HG03196 (cell line): Measurements from ENCODE around the gene KCNJ1.

Source experiments
- ATAC-seq: cut with Tn5 transposase; IDR thresholded peaks from one replicate; pipeline ENCODE4 v1.9.1; 2021; ENCODE audit not compliant: unreplicated experiment

Gene KCNJ1

DNA sequence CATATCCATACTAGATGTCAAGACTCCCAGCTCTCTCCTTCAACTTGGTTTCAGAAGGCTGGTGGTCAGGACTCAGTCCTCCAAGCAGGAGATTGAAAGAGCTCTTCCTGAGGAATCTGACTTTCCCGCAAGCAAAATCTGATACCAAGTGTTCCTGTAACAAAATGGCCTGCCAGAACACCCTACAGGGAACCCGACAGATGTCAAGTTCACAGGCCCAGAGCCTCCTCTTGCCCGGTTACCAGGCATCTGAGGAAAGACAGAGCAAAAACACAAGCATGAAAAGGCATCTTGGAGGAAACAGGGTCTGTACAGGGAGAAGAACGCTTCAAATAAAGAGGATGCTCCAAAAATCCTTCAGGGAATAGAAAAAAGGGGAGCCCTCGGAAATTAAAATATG is 15.4 kb upstream of the KCNJ1 start:
- no peak for ATAC-seq

DNA sequence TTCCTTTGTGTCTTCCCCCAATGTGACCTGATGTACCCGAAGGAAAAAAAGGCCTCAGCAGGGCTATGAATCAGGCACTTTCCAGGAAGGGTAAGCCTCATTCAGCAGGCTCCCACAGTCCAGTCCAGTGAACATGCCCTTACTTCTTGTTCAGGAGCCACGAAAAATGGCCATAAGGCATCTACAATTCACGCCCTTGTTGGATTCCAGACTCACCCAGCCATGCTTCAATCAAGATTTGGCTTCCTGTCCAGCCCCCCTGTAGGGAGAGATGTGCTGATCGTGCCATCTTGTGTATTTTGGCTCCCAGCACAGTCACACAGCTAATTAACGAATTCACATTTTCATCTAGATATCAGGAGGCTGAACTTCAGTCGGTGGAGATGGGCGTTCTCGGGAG is 14.1 kb upstream of the KCNJ1 start:
- no peak for ATAC-seq

DNA sequence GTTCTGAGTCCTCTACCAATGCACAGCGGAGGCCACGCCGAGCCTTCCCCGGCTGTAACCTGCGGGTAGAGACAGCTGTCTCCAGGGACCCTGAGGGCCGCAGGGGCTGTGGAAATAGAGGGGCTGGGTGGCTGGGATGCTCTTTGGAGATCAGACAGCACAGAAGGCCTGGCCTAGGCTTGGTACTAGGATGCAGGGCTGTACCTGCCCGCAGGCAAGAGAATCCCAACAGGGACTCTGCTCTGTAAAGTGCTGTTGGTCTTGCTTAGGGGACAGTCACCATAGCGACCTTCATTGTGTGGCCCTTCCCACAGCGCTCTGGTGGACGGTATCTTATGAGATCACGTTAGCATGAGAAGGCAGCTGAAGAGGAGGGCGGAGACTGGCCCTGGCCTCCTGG is 12.7 kb upstream of the KCNJ1 start:
- ATAC-seq = no peak

DNA sequence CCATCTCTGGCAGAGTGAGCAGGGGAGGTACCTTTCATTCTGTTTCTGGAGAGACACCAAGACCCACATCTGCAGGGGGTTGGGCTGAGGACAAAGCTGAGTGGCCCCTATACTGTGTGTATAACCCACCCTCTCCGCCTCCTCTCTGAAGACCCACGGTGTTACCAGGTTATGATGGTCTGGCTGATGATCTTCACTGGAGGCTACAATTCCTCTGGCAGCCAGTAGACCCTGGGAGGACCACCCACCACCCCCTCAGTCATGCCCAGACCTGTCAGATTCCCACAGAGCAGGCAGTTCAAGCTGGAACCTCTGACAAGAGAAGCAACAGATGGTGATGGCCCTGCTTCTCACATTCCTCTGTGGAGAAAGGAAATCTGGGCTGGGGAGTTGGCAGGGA is 11.4 kb upstream of the KCNJ1 start:
- ATAC-seq = no peak

DNA sequence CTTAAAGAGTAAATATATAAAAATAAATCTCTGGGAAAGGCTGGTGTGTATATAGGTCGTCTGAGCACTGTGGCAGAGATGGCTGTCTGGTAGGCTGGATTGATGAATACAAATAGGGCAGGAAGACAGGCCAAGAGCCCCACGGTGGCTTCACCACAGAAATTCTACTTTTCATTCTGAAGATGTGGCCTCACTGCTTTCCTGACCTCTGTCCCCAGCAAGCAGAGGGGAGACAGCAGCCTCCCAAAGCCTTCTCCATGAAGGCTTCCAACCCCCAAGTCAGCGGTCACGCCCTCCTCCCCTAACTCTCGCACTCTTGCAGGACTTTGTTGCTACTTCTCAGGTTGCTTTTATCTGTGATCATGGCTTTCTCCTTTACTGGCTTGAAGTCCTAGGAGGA is 10.6 kb upstream of the KCNJ1 start:
- ATAC-seq = no peak

DNA sequence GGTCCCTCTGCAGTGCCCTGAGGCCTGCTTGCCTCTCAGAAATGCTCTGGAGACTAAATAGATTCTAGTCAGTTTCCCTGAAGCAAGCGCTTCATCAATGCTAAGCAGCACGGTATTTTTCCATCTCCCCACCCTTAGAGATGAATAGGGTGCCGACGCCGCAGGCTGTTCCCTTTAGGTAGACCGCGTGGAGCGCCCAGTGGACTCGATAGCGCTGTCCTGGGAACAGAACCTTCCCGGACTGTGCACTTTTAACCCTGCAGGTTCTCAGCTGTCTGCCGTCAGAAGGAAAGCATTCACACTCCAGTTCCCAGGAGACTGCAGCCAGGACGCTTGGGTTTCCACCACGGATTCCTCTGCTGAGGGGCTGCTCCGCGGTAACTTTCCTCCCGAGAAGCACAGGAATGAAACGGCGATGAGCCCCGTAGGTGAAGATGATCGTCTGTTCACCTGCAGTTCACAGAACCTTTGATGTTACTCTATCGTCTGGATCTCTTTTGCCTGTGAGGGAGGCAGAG is 9.1 kb upstream of the KCNJ1 start:
- ATAC-seq = no peak

DNA sequence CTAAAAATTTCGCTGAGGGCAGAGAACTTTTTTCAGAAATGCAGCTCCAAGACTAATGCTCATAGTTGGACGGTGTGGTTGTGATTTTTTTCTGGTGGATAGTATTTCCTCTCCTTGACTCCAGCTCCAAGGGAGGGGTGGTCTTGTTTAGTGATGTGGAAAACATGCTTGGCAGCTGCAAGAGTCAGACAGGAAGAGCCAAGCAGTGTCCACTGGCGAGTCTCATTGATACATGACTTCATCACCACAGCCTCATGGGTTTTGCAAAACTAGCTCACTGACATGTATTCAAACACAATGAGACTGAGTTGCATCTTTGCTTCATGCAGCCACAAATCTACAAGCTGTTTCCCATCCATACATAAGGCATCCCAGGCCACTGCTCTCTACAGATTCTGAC is 7.3 kb upstream of the KCNJ1 start:
- ATAC-seq = no peak

DNA sequence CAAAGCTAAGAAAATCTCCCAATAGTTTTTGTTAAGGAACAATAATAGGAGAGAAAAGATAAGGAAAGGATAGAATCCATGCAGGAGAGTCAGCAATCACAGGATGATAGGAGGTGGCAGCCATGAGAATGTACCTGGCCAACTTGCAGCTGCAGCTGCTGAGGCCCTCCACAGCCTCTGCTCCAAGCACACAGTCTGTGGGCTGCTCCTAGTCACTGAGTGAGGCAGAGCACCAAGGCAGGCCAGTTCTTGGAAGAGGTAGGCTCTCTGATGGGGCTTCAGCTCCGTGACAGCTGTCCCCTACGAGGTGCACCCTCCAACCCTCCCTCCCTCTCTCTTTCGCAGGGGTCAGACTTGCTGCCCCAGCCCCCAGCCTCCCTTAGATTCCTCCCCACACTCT is 5.5 kb upstream of the KCNJ1 start:
- ATAC-seq = no peak

DNA sequence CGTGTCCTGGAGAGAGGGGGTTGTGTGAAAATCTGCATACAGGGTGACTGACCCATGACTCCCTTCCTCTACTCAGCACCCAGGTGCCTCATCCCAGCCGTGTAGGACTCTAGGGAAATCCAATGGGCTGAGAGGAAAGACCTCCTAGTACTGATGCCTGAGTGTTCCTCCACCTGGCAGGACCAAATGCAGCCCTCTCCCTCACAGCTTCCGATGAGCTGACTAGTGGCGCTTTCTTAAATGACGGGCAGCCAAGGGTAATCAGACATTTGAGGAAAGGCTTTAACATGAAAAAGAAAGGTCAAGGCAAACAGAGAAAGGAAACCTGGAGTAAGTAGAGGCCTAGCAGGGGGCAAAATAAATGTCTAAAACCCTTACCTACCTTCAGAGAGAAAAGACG is 5.0 kb upstream of the KCNJ1 start:
- no peak for ATAC-seq

DNA sequence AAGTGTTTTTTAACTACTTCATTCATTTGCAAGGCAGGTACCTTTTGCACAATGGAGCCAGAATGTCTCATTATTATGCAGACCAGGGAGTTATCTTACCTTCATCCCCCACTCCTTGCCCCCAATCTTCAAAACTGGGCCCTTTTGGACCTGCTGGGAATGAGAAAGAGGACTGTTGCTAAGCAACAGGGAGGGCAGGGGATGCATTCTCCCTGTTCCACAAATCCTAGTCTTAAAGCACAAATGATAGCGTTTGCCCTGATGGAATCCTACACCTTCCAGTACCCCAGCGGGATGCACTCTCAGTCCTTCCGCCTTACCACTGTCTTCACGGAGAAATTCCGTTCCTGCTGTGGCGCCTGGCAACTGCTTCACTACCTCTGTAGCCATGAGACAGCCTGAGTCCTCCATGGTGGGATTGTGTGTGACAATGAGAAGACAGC is 4.1 kb upstream of the KCNJ1 start:
- no peak for ATAC-seq

DNA sequence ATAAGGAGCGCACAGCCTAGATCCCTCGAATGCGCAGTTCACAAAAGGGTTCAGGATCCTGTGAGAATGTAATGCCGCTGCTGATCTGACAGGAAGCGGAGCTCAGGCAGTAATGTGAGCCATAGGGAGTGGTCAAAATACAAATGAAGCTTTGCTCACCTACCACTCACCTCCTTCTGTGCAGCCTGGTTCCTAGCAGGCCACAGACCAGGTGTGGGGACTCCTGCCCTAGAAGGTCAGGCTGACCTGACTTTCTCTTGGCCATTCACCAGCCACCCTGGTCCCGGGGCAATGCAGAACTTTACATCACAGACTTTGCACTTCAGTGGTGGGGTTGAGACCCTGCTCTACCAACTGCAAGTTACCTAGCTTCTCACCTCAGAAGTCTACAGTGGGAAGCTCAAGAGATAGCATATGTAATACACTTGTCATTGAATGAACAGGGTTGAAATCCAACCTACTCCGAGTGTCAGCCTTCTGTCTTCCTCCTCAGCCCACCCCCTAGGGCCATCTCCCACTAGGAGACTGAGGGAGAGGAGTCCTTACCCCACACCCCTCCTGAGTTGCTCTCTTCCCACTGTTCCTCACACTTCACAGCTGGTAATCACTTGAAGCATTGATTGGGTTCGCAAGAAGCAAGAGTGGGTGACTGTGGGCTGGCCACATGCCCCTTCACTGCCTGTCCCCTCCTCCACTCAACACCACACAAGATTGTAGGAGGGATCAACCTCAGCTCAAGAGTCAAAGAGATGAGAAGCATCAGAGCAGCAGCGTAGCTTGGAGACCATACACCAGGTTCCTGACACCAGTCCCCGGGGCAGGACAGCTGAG is 2.0 kb upstream of the KCNJ1 start:
- no peak for ATAC-seq

DNA sequence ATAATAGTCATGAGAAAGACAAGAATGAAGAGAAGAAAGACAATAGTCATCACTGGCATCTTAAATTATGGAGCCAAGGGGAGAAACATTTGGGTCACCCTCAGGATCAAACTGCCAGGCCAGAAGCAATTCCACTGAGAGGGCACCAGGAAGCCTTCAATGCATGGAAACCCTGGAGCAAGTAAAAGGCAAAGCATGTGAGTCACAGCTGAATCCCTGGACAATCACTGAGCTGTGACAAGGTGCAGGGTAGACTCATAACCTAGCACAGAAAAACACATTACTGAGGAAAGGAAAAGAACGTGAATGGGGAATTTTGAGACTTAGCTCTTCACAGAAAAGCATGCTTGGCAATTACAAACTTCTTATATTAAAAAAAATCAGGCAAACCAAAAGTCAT is 1.6 kb downstream of the KCNJ1 start:
- no peak for ATAC-seq

DNA sequence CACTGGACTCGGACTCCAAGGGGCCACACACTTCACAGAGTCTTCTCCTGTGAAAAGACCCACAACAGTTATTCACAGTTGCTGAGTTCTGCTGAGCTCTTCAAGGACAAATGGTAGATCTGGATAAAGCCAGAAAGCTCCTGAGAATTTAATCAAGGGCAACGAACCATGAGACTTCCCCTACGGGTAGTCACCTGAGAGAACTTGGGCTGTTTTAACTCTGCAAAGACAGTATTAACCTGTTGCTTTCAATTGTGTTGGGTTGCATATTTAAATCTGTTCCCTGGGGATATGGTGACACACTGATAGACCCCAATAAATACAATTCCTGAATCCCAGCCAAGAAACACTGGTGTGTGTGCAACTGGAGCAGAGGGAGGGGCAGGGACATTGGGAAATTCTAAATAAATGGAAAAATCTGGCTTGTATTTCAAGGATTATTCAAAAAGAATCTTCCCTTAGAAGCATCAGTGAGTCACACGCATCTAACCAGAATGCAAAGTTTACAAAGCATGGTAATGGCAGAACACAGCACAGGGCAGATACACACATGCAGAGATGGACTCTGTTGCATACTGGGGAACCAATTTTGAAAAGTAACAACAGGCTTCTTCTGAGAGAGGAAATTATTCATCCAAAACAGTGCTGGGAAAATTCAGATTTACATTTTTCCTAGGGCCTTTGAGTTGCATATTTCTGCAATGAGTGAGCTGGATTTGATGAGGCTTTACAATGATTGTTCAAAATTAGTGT is 4.0 kb downstream of the KCNJ1 start:
- no peak for ATAC-seq

DNA sequence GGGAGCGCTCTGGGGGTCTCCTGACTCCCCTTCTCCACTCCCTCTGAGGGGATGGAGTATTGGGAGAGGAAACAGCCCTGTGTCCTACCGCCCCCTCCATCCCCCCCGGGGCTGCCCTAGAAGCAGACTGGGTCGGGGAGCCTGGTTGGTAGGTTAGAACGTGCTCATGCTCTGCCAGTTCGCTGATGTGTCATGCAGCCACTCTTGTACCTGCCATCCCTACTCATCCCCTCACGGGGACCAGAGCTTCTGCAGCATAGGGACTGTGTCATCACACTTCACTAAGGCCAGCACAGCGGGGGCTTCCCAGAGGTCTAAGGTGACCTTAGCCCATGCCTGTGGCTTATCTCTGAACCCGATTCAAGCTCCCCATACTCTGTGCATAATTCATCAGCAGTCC is 4.7 kb downstream of the KCNJ1 start:
- no peak for ATAC-seq

DNA sequence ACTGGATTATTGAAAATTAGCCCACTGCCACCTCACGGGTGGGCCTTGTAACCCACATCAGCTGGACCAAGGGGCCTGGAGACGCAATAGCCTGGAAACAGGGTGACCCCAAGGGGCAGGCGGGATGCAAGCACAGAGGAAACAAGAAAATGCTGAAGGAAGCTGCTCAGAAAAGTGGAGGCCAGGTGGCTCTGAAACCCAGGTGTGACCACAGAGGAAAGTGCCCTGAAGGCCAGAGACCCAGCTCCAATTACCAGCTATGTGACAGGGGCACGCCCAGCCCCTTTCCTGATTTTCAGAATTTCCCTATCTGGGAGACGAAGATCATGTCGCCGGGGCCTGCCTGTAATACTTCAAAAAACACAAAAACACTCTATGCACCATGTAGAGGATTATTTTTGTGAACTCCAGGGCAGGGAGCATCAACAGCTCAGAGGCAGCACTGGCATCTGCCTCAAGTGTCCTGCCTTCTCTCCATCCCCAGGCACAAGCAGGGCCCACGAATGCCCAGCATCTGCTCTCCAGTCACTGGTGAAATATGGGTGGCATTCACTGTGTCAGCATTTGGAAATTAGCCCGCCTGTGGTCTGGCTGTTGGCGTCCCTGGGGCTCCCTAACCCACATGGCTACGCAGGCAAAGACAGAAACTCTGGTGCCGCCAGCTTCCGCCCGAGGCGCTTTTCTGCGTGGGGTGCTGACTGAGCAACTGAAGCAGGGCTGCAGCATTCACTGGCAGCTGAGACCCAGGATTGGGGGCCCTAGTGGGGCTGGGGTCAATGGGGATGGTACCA is 6.3 kb downstream of the KCNJ1 start:
- ATAC-seq = no peak

DNA sequence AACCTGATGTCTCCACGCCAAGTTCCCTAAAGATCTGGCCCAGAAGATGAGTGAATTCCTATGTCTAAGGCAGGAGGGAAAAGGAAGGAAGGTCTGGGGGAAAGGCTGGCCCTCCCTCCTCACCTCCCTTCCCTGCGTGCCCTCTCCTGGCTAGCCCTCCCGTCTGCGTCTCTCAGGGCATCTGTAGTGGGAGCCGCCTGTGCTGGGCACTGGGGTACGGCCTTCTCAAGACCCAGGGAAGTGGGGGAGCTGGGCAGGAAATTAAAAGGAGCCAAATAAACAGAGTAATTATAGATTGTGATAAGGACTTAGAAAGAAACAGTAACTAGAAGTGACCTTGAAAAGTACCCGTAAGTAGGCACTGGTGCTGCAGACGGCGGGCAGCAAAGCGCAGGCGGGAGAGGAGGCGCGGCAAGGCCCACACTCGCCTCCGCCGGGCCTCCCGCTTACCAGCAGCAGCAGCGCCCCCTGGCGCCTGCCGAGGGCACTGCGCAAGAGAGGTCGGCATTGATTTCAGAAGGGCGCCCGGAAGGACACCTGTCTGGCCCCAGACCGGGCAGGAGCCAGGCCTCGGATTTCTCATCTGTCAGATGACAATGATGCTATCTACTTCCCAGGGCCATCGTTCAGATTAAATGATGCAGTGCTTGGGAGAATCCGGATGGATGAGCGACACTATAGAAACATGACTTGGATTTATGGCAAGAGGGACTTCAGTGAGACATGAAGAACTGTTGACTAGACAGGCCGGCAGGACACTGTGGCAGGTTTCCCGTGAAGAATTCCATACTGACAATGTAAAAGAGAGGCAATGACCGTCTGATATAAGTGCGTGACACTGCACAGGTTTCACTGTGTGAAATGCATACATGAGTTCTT is 7.3 kb downstream of the KCNJ1 start:
- ATAC-seq = no peak

DNA sequence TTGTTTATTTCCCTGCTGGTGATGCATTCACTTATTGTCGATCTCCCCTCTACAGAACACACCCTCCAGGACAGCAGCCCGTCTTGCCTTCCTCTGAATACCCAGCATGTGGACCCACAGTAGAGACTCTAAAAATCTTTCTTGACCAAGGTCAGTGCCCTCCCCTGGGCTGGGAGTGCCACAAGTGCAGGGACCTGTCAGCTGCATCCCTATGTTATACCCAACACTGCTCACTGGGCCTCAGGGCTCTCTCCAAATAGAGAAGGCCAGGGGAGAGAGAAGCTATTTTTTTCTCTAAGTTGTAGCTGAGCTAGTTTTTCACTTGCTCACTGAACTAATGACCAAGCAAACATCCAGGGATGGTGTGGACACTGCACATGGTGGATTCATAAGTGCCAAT is 9.8 kb downstream of the KCNJ1 start:
- ATAC-seq = no peak

DNA sequence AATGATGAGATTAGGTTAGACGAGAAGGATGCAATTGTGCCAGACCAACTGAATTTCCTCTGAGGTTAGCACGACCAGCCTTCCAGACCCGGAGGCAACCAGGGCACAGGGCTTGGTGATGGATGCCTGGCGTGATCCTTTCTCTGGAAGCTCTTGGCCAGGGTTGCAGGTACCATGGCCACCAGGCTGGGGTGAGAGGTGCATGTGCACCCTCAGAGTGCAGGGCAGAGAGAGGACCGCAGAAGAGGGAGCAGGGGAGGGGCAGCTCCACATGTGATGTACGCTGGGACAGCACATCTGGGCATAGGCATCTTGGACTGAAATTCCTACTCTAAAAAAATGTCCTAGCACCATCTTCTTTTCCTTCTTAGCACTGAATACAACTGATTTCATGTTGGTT is 10.9 kb downstream of the KCNJ1 start:
- ATAC-seq = no peak

DNA sequence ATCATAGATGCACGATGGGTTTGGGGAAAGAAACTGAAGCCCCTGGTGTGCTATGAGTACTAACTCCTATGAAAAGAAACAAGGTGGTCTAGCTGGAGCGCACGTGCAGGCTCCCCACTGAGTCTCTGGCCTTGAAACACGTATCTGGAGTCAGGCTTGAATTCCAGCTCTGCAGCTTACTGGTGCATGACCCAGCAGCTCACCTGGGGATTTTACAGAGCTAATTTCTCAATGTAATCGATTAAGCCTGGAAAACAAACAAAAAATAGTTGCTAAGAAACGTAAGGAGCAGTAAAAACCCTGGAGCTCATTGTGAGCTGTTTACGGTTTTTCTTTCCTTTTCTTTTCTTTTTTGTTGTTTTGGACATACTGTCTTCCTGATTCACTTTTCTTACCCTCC is 12.3 kb downstream of the KCNJ1 start:
- ATAC-seq = no peak

DNA sequence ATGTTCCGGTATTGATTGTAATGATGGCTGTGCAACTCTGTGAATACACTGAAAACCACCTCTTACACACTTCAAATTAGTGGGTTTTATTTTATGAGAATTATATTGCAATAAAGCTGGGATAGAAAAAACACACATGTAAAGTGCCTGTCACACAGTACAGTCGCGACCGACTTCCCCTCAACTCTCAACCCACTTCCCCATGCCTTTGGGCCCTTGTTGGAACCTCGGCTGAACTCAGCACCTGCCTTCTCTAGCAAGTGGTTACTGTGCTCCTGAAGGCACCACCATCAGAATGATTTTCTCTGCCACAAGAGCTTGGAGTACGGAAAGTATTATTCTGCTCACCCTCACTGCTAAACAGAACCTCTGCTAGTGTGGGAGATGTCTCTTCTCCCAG is 13.5 kb downstream of the KCNJ1 start:
- ATAC-seq = no peak
